ENCODE data around the gene TRIM33.

DNA sequence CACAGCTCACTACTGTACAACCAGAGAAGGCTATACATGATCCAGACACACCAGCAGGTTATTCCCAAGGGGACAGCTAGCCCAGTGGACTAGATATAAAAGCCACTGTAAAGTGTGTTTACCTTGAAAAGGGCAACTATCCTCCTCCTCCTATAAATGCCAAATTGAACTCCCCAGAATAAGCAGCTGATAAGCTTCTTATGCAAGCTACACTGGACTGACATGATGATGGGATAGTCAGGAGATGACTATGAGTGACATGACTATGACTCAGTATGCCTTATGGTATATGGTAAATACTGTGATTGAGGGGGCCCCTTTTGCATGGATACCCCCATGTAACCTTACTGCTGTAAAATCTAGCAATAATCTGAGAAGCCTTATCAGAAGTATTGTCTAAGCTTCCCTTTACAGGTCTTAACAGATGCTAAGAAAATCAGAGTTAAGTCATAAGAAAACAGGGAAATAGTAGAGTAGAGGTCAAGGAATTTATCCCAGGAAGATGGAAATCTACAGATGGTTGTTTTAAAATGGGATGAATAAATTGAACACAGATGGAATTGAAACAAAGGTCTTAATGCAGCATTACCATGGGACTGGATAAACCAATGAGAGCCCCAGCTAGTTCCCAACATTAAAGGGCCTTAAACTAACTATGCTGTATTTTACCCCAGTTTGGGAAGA, 55.8 kb downstream of the TRIM33 start:
- TF ChIP-seq, protein P1, sequence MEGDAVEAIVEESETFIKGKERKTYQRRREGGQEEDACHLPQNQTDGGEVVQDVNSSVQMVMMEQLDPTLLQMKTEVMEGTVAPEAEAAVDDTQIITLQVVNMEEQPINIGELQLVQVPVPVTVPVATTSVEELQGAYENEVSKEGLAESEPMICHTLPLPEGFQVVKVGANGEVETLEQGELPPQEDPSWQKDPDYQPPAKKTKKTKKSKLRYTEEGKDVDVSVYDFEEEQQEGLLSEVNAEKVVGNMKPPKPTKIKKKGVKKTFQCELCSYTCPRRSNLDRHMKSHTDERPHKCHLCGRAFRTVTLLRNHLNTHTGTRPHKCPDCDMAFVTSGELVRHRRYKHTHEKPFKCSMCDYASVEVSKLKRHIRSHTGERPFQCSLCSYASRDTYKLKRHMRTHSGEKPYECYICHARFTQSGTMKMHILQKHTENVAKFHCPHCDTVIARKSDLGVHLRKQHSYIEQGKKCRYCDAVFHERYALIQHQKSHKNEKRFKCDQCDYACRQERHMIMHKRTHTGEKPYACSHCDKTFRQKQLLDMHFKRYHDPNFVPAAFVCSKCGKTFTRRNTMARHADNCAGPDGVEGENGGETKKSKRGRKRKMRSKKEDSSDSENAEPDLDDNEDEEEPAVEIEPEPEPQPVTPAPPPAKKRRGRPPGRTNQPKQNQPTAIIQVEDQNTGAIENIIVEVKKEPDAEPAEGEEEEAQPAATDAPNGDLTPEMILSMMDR (IDR thresholded peaks at IDR 0.05) = no peak
- no peak for TF ChIP-seq POLR2A (IDR thresholded peaks at IDR 0.05)
